Liver (tissue), 3 donors: ENCODE results near the gene CEP131.

ENCODE experiments used
- EGR1 ChIP-seq, 2 donors: IDR thresholded peaks; 2 replicates each; pipeline ENCODE4 v1.6.1; 2016 to 2018; ENCODE audit warnings: antibody characterized with exemption in 2 of 2, low read depth in 2 of 2
- FOXA1 ChIP-seq: IDR thresholded peaks from 2 replicates; pipeline ENCODE4 v1.6.1; 2016; ENCODE audit warnings: antibody characterized with exemption
- GABPA ChIP-seq, 2 donors: IDR thresholded peaks in 1 of 2; conservative IDR thresholded peaks in 1 of 2; 2 replicates each; pipeline ENCODE4 v1.6.1; 2016; ENCODE audit warnings: antibody characterized with exemption in 2 of 2, mild to moderate bottlenecking in 1 of 2, moderate library complexity in 1 of 2
- HNF4A ChIP-seq, 2 donors: conservative IDR thresholded peaks; 2 replicates each; pipeline ENCODE4 v1.6.1; 2016; ENCODE audit warnings: antibody characterized with exemption in 2 of 2, mild to moderate bottlenecking in 2 of 2
- JUND ChIP-seq, 2 donors: IDR thresholded peaks; 2 replicates each; pipeline ENCODE4 v1.6.1; 2016; ENCODE audit warnings: antibody characterized with exemption in 2 of 2
- RAD21 ChIP-seq, 2 donors: IDR thresholded peaks; 2 replicates each; pipeline ENCODE4 v1.6.1; 2016; ENCODE audit warnings: antibody characterized with exemption in 2 of 2, mild to moderate bottlenecking in 2 of 2
- TAF1 ChIP-seq: conservative IDR thresholded peaks from 2 replicates; pipeline ENCODE4 v1.6.1; 2016; ENCODE audit warnings: antibody characterized with exemption, mild to moderate bottlenecking
- YY1 ChIP-seq: IDR thresholded peaks from 2 replicates; pipeline ENCODE4 v1.6.1; 2016; ENCODE audit warnings: antibody characterized with exemption, mild to moderate bottlenecking
- TF ChIP-seq, protein P1 (sequence below): fragments of 150-350 bp; IDR thresholded peaks from 2 replicates; pipeline ENCODE4 v1.5.1; 2017; ENCODE audit warnings: improper control_type of control experiment, low read depth, low read length; ENCODE audit not compliant: missing input control
- TF ChIP-seq, protein P2 (sequence below): IDR thresholded peaks from 2 replicates; pipeline ENCODE4 v1.6.1; 2016; ENCODE audit warnings: antibody characterized with exemption
- TF ChIP-seq, protein P3 (sequence below): IDR thresholded peaks from 2 replicates; pipeline ENCODE4 v1.6.1; 2016; ENCODE audit warnings: antibody characterized with exemption, mild to moderate bottlenecking
- TF ChIP-seq, protein P4 (sequence below): IDR thresholded peaks from 2 replicates; pipeline ENCODE4 v1.6.1; 2016; ENCODE audit warnings: antibody characterized with exemption
- donor health status: healthy.
- donor health status: healthy.

DNA sequence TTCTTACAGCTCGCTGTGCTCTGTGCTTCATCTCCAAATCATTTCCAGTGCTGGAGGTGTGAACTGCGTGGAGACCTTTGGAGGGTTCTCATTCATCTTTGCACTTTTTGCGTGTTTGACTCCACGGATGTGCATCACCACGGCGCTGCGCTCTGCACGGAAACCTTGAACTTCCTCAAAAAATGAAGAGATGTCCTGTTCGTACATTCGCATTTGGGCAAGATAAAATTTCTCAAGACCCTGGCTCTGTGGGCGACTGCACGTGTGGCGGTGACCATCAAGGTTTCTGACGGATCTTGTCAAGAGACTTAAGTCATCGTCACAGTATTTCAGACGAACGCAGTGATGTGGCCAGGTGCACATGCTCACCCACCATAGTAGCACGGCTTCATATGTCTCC is 67.8 kb downstream of the CEP131 start:
- TF ChIP-seq, protein P1, sequence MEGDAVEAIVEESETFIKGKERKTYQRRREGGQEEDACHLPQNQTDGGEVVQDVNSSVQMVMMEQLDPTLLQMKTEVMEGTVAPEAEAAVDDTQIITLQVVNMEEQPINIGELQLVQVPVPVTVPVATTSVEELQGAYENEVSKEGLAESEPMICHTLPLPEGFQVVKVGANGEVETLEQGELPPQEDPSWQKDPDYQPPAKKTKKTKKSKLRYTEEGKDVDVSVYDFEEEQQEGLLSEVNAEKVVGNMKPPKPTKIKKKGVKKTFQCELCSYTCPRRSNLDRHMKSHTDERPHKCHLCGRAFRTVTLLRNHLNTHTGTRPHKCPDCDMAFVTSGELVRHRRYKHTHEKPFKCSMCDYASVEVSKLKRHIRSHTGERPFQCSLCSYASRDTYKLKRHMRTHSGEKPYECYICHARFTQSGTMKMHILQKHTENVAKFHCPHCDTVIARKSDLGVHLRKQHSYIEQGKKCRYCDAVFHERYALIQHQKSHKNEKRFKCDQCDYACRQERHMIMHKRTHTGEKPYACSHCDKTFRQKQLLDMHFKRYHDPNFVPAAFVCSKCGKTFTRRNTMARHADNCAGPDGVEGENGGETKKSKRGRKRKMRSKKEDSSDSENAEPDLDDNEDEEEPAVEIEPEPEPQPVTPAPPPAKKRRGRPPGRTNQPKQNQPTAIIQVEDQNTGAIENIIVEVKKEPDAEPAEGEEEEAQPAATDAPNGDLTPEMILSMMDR: no peak
- TF ChIP-seq YY1 (no peak), EGR1 (IDR thresholded peaks at IDR 0.05; ENCODE audit: low read depth in 2 of 2) (no peak), GABPA (IDR thresholded peaks at IDR 0.05 in 1 of 2, conservative IDR thresholded peaks at IDR 0.05 in 1 of 2) (no peak), HNF4A (conservative IDR thresholded peaks at IDR 0.05) (no peak), TAF1 (no peak), RAD21 (IDR thresholded peaks at IDR 0.05) (no peak), JUND (IDR thresholded peaks at IDR 0.05) (no peak), FOXA1 (no peak)
- TF ChIP-seq, protein P2, sequence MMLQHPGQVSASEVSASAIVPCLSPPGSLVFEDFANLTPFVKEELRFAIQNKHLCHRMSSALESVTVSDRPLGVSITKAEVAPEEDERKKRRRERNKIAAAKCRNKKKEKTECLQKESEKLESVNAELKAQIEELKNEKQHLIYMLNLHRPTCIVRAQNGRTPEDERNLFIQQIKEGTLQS: no peak
- TF ChIP-seq, protein P3, sequence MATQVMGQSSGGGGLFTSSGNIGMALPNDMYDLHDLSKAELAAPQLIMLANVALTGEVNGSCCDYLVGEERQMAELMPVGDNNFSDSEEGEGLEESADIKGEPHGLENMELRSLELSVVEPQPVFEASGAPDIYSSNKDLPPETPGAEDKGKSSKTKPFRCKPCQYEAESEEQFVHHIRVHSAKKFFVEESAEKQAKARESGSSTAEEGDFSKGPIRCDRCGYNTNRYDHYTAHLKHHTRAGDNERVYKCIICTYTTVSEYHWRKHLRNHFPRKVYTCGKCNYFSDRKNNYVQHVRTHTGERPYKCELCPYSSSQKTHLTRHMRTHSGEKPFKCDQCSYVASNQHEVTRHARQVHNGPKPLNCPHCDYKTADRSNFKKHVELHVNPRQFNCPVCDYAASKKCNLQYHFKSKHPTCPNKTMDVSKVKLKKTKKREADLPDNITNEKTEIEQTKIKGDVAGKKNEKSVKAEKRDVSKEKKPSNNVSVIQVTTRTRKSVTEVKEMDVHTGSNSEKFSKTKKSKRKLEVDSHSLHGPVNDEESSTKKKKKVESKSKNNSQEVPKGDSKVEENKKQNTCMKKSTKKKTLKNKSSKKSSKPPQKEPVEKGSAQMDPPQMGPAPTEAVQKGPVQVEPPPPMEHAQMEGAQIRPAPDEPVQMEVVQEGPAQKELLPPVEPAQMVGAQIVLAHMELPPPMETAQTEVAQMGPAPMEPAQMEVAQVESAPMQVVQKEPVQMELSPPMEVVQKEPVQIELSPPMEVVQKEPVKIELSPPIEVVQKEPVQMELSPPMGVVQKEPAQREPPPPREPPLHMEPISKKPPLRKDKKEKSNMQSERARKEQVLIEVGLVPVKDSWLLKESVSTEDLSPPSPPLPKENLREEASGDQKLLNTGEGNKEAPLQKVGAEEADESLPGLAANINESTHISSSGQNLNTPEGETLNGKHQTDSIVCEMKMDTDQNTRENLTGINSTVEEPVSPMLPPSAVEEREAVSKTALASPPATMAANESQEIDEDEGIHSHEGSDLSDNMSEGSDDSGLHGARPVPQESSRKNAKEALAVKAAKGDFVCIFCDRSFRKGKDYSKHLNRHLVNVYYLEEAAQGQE: no peak
- TF ChIP-seq, protein P4, sequence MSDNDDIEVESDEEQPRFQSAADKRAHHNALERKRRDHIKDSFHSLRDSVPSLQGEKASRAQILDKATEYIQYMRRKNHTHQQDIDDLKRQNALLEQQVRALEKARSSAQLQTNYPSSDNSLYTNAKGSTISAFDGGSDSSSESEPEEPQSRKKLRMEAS: no peak
